Astrocyte (in vitro differentiated cells and primary cell): ENCODE results near the gene DACT1. TPM values are rescaled to one million over a fixed set of nuclear protein-coding genes. Genes with fewer than 3 reads are reported as not detected.

Source experiments
- DNase-seq: peaks from one replicate; pipeline ENCODE4 v3.0.0-alpha.2; 2010; ENCODE audit warnings: low read depth
- FAIRE-seq: peaks from 2 replicates; lab custom pipeline; 2011; peaks lifted over from hg19 to GRCh38; lab: Jason Lieb, UNC
- H2AFZ ChIP-seq: 2 replicates; pipeline ENCODE4 v1.6.0; 2012; ENCODE audit warnings: low read depth, low read length, inconsistent platforms
- H3K27ac ChIP-seq: 2 replicates; pipeline ENCODE4 v1.5.1; 2011; ENCODE audit warnings: low read depth, low read length, inconsistent platforms
- H3K27me3 ChIP-seq: 2 replicates; pipeline ENCODE4 v1.6.0; 2011; ENCODE audit warnings: low read length, inconsistent platforms; ENCODE audit not compliant: insufficient read depth
- H3K36me3 ChIP-seq: 2 replicates; pipeline ENCODE4 v1.5.1; 2011; ENCODE audit warnings: low read length, inconsistent platforms; ENCODE audit not compliant: insufficient read depth
- H3K4me1 ChIP-seq: 2 replicates; pipeline ENCODE4 v1.5.1; 2011; ENCODE audit warnings: low read length, inconsistent platforms; ENCODE audit not compliant: insufficient read depth
- H3K4me2 ChIP-seq: 2 replicates; pipeline ENCODE4 v1.6.0; 2012; ENCODE audit warnings: low read length, inconsistent platforms
- H3K4me3 ChIP-seq: 2 replicates; pipeline ENCODE4 v1.5.1; 2011; ENCODE audit warnings: low read depth, mild to moderate bottlenecking, low read length, inconsistent platforms; ENCODE audit not compliant: insufficient read depth
- H3K79me2 ChIP-seq: 2 replicates; pipeline ENCODE4 v1.6.0; 2012; ENCODE audit warnings: mild to moderate bottlenecking, low read length, inconsistent platforms; ENCODE audit not compliant: insufficient read depth
- H3K9ac ChIP-seq: 2 replicates; pipeline ENCODE4 v1.6.0; 2012; ENCODE audit warnings: mild to moderate bottlenecking, low read length, inconsistent platforms
- H3K9me3 ChIP-seq: 2 replicates; pipeline ENCODE4 v1.5.1; 2012; ENCODE audit warnings: low read depth, mild to moderate bottlenecking, low read length, inconsistent platforms; ENCODE audit not compliant: insufficient read depth
- H4K20me1 ChIP-seq: 2 replicates; pipeline ENCODE4 v1.6.0; 2012; ENCODE audit warnings: low read length, inconsistent platforms; ENCODE audit not compliant: insufficient read depth
- H3K27ac Mint-ChIP-seq: one replicate; pipeline ENCODE4 v1.8.0; 2021; ENCODE audit warnings: mild to moderate bottlenecking, mixed read lengths; ENCODE audit not compliant: unreplicated experiment
- H3K27me3 Mint-ChIP-seq: one replicate; pipeline ENCODE4 v1.8.0; 2021; ENCODE audit warnings: low read depth, mixed read lengths; ENCODE audit not compliant: unreplicated experiment
- H3K36me3 Mint-ChIP-seq: one replicate; pipeline ENCODE4 v1.8.0; 2021; ENCODE audit warnings: low read depth, mixed read lengths; ENCODE audit not compliant: unreplicated experiment
- H3K4me1 Mint-ChIP-seq: one replicate; pipeline ENCODE4 v1.8.0; 2021; ENCODE audit warnings: low read depth, mixed read lengths; ENCODE audit not compliant: unreplicated experiment
- H3K4me3 Mint-ChIP-seq: one replicate; pipeline ENCODE4 v1.8.0; 2021; ENCODE audit warnings: mild to moderate bottlenecking, moderate library complexity, mixed read lengths; ENCODE audit not compliant: unreplicated experiment
- H3K9me3 Mint-ChIP-seq: one replicate; pipeline ENCODE4 v1.8.0; 2021; ENCODE audit warnings: mild to moderate bottlenecking, mixed read lengths; ENCODE audit not compliant: unreplicated experiment
- EZH2 ChIP-seq: IDR thresholded peaks from 2 replicates; pipeline ENCODE4 v1.6.1; 2012; ENCODE audit warnings: mild to moderate bottlenecking, low read length, inconsistent platforms; ENCODE audit not compliant: insufficient read depth
- total RNA-seq: library from RNA; stranded (reverse); gene quantifications from 2 replicates; pipeline ENCODE4 v1.2.1, GENCODE V29; 2021
- TF ChIP-seq, protein P1 (sequence below): IDR thresholded peaks from 2 replicates; pipeline ENCODE4 v1.5.1; 2011; ENCODE audit warnings: low read depth, mild to moderate bottlenecking, inconsistent platforms, low read length, moderate library complexity; ENCODE audit not compliant: insufficient read depth

The DACT1 gene
- total RNA-seq, 1 donor from 2014 or later, result 49.3 TPM

GRCh38 chr14:58637040-58637390 lies 747 bp upstream of the DACT1 start:
- FAIRE-seq, result peak; percentile 23
- H3K9ac ChIP-seq, result peak overlapping the region; percentile 93
- peaks cover 30% of the 10 kb centered on the region for H3K4me1 ChIP-seq
- H3K36me3 ChIP-seq, result peaks cover 9% of the 10 kb centered on the region
- peaks cover 23% of the 10 kb centered on the region for H3K79me2 ChIP-seq
- H3K4me3 ChIP-seq, result peak overlapping the region; percentile 87
- H3K4me3 Mint-ChIP-seq, result peak overlapping the region; percentile 89
- DNase-seq, result peak; percentile 90
- peaks cover 9% of the 10 kb centered on the region for H3K36me3 Mint-ChIP-seq
- peaks cover 2% of the 10 kb centered on the region for H3K27me3 ChIP-seq
- no peaks in the 10 kb centered on the region for H3K27me3 Mint-ChIP-seq
- H3K9me3 Mint-ChIP-seq, result no peaks in the 10 kb centered on the region
- H3K4me1 Mint-ChIP-seq, result peaks cover 41% of the 10 kb centered on the region
- H3K27ac Mint-ChIP-seq, result peak overlapping the region; percentile 97
- peak overlapping the region; percentile 96 for H3K4me2 ChIP-seq
- no peaks in the 10 kb centered on the region for H4K20me1 ChIP-seq
- TF ChIP-seq EZH2, result no peak
- TF ChIP-seq, protein P1, sequence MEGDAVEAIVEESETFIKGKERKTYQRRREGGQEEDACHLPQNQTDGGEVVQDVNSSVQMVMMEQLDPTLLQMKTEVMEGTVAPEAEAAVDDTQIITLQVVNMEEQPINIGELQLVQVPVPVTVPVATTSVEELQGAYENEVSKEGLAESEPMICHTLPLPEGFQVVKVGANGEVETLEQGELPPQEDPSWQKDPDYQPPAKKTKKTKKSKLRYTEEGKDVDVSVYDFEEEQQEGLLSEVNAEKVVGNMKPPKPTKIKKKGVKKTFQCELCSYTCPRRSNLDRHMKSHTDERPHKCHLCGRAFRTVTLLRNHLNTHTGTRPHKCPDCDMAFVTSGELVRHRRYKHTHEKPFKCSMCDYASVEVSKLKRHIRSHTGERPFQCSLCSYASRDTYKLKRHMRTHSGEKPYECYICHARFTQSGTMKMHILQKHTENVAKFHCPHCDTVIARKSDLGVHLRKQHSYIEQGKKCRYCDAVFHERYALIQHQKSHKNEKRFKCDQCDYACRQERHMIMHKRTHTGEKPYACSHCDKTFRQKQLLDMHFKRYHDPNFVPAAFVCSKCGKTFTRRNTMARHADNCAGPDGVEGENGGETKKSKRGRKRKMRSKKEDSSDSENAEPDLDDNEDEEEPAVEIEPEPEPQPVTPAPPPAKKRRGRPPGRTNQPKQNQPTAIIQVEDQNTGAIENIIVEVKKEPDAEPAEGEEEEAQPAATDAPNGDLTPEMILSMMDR, result no peak
- H3K27ac ChIP-seq, result peak overlapping the region; percentile 97
- H2AFZ ChIP-seq, result peak overlapping the region; percentile 82
- H3K9me3 ChIP-seq, result no peaks in the 10 kb centered on the region

- TF ChIP-seq, protein P1, result no peak
- no peak for TF ChIP-seq EZH2
- Histone ChIP-seq H3K79me2 (peaks cover 23% of the 10 kb centered on the region), H3K9ac (peak overlapping the region; percentile 93), H4K20me1 (no peaks in the 10 kb centered on the region), H3K36me3 (peaks cover 19% of the 10 kb centered on the region), H3K4me3 (peak overlapping the region; percentile 86), H3K9me3 (no peaks in the 10 kb centered on the region), H3K27me3 (no peaks in the 10 kb centered on the region), H3K27ac (peak overlapping the region; percentile 97), H2AFZ (peak overlapping the region; percentile 28), H3K4me1 (peaks cover 30% of the 10 kb centered on the region), H3K4me2 (peak overlapping the region; percentile 96)
- H3K4me1 Mint-ChIP-seq, result peaks cover 44% of the 10 kb centered on the region
- peaks cover 21% of the 10 kb centered on the region for H3K36me3 Mint-ChIP-seq
- peak overlapping the region; percentile 90 for H3K4me3 Mint-ChIP-seq
- FAIRE-seq (no peak), DNase-seq (peak; percentile 31)
- H3K27me3 Mint-ChIP-seq, result no peaks in the 10 kb centered on the region
- no peaks in the 10 kb centered on the region for H3K9me3 Mint-ChIP-seq
- peak overlapping the region; percentile 83 for H3K27ac Mint-ChIP-seq
Measured at GRCh38 chr14:58638231-58639197, 752 bp downstream of the DACT1 start.

DNA sequence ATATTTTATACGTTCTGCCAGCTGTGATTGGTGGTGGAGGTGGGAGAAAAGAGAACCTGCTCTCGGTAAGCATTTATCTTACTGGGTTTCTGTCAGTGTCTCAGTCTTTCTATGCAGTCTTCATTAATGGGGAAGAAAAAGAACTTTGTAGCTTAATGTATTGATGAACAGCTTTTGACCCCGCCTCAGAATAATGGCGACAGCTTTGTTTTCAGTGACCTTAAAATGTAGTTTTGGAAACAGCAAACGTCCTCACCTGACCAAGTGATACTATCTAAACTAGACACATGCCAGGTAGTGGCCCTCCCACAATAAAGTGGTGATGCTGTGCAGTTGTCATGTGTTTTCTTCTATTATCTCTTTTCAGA lies 1.4 kb downstream of the DACT1 start:
- Histone ChIP-seq H3K9me3 (no peaks in the 10 kb centered on the region), H3K4me2 (peak overlapping the region; percentile 96), H3K36me3 (peaks cover 25% of the 10 kb centered on the region), H3K9ac (peak overlapping the region; percentile 93), H3K27ac (peak overlapping the region; percentile 97), H3K4me1 (peaks cover 24% of the 10 kb centered on the region), H3K4me3 (peak overlapping the region; percentile 86), H3K27me3 (no peaks in the 10 kb centered on the region), H2AFZ (peak overlapping the region; percentile 28), H3K79me2 (peaks cover 23% of the 10 kb centered on the region), H4K20me1 (no peaks in the 10 kb centered on the region)
- no peaks in the 10 kb centered on the region for H3K27me3 Mint-ChIP-seq
- peak overlapping the region; percentile 90 for H3K4me3 Mint-ChIP-seq
- H3K36me3 Mint-ChIP-seq, result peaks cover 22% of the 10 kb centered on the region
- no peak for FAIRE-seq
- TF ChIP-seq, protein P1, result no peak
- no peak for TF ChIP-seq EZH2
- no peaks in the 10 kb centered on the region for H3K9me3 Mint-ChIP-seq
- H3K4me1 Mint-ChIP-seq, result peaks cover 40% of the 10 kb centered on the region
- peak overlapping the region; percentile 83 for H3K27ac Mint-ChIP-seq
- DNase-seq, result no peak
